HepG2 (cell line): ENCODE data around the gene APOC3. TPM values are rescaled to one million over a fixed set of nuclear protein-coding genes. Genes with fewer than 3 reads are reported as not detected.

ENCODE experiments used
- CBFB ChIP-seq: sonication (generic); formaldehyde crosslinking; IDR thresholded peaks from 2 replicates; pipeline ENCODE4 v1.4.0; 2020; ENCODE audit warnings: missing genetic modification reagents
- FOXK2 ChIP-seq: fragments of 450-650 bp; IDR thresholded peaks from 2 replicates; pipeline ENCODE4 v1.6.1; 2016
- FOXP1 ChIP-seq, 2 experiments: fragments of 450-650 bp in 1 of 2; IDR thresholded peaks; 2 replicates each; pipeline ENCODE4 v1.6.1; 2017 to 2018; ENCODE audit warnings: antibody characterized with exemption in 1 of 2
- PRDM10 ChIP-seq: sonication (generic); formaldehyde crosslinking; IDR thresholded peaks from 2 replicates; pipeline ENCODE4 v1.4.0; 2020; ENCODE audit warnings: low read depth, missing genetic modification reagents
- ZBTB7B ChIP-seq: sonication (generic); formaldehyde crosslinking; IDR thresholded peaks from 2 replicates; pipeline ENCODE4 v1.4.0; 2020; ENCODE audit warnings: missing genetic modification reagents
- ZNF234 ChIP-seq: sonication (generic); formaldehyde crosslinking; conservative IDR thresholded peaks from 2 replicates; pipeline ENCODE4 v1.5.1; 2020; ENCODE audit warnings: mild to moderate bottlenecking, missing genetic modification reagents
- ZNF382 ChIP-seq: sonication (generic); formaldehyde crosslinking; IDR thresholded peaks from 2 replicates; pipeline ENCODE4 v1.5.0; 2020; ENCODE audit warnings: missing genetic modification reagents, mild to moderate bottlenecking, borderline replicate concordance
- ZNF546 ChIP-seq: sonication (generic); formaldehyde crosslinking; conservative IDR thresholded peaks from 2 replicates; pipeline ENCODE4 v1.8.1; 2023; ENCODE audit warnings: mild to moderate bottlenecking, missing genetic modification reagents
- ZNF772 ChIP-seq: sonication (generic); formaldehyde crosslinking; IDR thresholded peaks from 2 replicates; pipeline ENCODE4 v1.5.0; 2020; ENCODE audit warnings: mild to moderate bottlenecking, missing genetic modification reagents
- polyA plus RNA-seq, 8 experiments: library from polyadenylated mRNA; depleted of rRNA in 3 of 8; stranded (reverse) in 7 of 8; unstranded in 1 of 8; fragments of >200 nt; fragmentation: Illumina TruSeq in 4 of 8; extraction: Trizol in 4 of 8; gene quantifications; 2 replicates each; pipeline versions ENCODE4 v1.2.1 to v1.2.3, GENCODE V29; 2011 to 2016; ENCODE audit warnings: low read depth in 4 of 8, missing spikeins in 1 of 8, mixed read lengths in 1 of 8; ENCODE audit not compliant: insufficient read depth in 1 of 8
- total RNA-seq, 5 experiments: library from RNA; depleted of rRNA; stranded (reverse); fragments of >200 nt; fragmentation: Illumina TruSeq; extraction: Trizol; gene quantifications; 2 replicates each; pipeline ENCODE4 v1.2.3, GENCODE V29; 2016; ENCODE audit warnings: low read depth in 1 of 5
- TF ChIP-seq, protein P1 (sequence below): IDR thresholded peaks from 2 replicates; pipeline ENCODE4 v1.6.1; 2016; ENCODE audit warnings: low read depth, missing genetic modification reagents, missing compliant biosample characterization
- TF ChIP-seq, protein P2 (sequence below): sonication (generic); formaldehyde crosslinking; IDR thresholded peaks from 2 replicates; pipeline ENCODE4 v1.4.0; 2020; ENCODE audit warnings: mild to moderate bottlenecking, missing genetic modification reagents
- TF ChIP-seq, protein P3 (sequence below): sonication (generic); formaldehyde crosslinking; conservative IDR thresholded peaks from 2 replicates; pipeline ENCODE4 v1.4.0; 2020; ENCODE audit warnings: mild to moderate bottlenecking, missing genetic modification reagents, moderate library complexity

The APOC3 gene
- total and polyA plus RNA-seq, 2 of the 13 experiments (the other 11 are each of a cell fraction or from before 2014, with no cell fraction given) = 314 to 687 TPM

DNA sequence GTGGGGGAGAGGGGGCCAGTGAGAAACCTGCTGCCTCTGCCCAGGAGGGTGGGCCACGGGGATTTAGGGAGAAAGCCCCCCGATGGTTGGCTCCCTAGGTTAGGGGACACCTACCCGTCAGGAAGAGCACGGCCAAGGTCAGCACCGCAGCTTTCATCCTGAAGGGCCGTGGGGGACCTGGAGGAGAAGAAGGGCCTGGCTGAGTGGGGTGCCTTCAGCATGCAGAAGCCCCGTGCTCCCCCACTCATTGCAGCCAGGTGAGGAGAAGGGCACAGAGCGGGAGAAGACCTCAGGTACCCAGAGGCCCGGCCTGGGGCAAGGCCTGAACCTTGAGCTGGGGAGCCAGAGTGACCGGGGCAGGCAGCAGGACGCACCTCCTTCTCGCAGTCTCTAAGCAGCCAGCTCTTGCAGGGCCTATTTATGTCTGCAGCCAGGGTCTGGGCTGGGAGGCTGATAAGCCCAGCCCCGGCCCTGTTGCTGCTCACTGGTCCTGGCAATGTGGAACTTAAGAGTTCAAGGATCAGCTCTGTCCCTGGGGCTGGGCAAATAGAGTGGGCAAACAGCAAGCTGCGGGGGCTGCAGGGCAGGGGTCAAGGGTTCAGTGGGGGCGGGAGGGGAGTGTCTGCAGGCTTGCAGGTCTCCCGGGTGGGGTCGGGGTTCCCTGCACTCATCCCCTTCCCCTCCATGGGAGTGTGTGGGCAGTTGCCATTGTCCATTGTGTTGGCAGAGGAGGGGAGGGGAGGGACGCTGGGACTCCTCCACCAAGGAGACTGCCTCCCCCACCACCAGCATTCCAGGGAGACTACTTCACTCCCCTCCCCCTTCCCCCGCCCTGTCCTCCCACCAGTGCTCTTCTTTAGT, 7.8 kb downstream of the APOC3 start, which contains the start of gene APOA1 (continued):
- no peak for TF ChIP-seq FOXP1 (IDR thresholded peaks at IDR 0.05)
- TF ChIP-seq FOXP1 (CRISPR knock-in tag; IDR thresholded peaks at IDR 0.05) = peak; percentile 68
- peak; percentile 72; the same call in 1 of the 2 replicates for TF ChIP-seq ZNF772
- TF ChIP-seq, protein P1, sequence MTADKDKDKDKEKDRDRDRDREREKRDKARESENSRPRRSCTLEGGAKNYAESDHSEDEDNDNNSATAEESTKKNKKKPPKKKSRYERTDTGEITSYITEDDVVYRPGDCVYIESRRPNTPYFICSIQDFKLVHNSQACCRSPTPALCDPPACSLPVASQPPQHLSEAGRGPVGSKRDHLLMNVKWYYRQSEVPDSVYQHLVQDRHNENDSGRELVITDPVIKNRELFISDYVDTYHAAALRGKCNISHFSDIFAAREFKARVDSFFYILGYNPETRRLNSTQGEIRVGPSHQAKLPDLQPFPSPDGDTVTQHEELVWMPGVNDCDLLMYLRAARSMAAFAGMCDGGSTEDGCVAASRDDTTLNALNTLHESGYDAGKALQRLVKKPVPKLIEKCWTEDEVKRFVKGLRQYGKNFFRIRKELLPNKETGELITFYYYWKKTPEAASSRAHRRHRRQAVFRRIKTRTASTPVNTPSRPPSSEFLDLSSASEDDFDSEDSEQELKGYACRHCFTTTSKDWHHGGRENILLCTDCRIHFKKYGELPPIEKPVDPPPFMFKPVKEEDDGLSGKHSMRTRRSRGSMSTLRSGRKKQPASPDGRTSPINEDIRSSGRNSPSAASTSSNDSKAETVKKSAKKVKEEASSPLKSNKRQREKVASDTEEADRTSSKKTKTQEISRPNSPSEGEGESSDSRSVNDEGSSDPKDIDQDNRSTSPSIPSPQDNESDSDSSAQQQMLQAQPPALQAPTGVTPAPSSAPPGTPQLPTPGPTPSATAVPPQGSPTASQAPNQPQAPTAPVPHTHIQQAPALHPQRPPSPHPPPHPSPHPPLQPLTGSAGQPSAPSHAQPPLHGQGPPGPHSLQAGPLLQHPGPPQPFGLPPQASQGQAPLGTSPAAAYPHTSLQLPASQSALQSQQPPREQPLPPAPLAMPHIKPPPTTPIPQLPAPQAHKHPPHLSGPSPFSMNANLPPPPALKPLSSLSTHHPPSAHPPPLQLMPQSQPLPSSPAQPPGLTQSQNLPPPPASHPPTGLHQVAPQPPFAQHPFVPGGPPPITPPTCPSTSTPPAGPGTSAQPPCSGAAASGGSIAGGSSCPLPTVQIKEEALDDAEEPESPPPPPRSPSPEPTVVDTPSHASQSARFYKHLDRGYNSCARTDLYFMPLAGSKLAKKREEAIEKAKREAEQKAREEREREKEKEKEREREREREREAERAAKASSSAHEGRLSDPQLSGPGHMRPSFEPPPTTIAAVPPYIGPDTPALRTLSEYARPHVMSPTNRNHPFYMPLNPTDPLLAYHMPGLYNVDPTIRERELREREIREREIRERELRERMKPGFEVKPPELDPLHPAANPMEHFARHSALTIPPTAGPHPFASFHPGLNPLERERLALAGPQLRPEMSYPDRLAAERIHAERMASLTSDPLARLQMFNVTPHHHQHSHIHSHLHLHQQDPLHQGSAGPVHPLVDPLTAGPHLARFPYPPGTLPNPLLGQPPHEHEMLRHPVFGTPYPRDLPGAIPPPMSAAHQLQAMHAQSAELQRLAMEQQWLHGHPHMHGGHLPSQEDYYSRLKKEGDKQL (CRISPR knock-in tag) = peak; percentile 80
- peak; percentile 98 for TF ChIP-seq ZBTB7B
- TF ChIP-seq ZNF234 = no peak
- TF ChIP-seq, protein P2, sequence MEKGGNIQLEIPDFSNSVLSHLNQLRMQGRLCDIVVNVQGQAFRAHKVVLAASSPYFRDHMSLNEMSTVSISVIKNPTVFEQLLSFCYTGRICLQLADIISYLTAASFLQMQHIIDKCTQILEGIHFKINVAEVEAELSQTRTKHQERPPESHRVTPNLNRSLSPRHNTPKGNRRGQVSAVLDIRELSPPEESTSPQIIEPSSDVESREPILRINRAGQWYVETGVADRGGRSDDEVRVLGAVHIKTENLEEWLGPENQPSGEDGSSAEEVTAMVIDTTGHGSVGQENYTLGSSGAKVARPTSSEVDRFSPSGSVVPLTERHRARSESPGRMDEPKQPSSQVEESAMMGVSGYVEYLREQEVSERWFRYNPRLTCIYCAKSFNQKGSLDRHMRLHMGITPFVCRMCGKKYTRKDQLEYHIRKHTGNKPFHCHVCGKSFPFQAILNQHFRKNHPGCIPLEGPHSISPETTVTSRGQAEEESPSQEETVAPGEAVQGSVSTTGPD (CRISPR knock-in tag) = no peak
- TF ChIP-seq ZNF382 (CRISPR knock-in tag) = no peak
- peak; percentile 42; the same call in 1 of the 2 replicates for TF ChIP-seq CBFB (CRISPR knock-in tag)
- no peak for TF ChIP-seq ZNF546 (CRISPR knock-in tag)
- TF ChIP-seq, protein P3, sequence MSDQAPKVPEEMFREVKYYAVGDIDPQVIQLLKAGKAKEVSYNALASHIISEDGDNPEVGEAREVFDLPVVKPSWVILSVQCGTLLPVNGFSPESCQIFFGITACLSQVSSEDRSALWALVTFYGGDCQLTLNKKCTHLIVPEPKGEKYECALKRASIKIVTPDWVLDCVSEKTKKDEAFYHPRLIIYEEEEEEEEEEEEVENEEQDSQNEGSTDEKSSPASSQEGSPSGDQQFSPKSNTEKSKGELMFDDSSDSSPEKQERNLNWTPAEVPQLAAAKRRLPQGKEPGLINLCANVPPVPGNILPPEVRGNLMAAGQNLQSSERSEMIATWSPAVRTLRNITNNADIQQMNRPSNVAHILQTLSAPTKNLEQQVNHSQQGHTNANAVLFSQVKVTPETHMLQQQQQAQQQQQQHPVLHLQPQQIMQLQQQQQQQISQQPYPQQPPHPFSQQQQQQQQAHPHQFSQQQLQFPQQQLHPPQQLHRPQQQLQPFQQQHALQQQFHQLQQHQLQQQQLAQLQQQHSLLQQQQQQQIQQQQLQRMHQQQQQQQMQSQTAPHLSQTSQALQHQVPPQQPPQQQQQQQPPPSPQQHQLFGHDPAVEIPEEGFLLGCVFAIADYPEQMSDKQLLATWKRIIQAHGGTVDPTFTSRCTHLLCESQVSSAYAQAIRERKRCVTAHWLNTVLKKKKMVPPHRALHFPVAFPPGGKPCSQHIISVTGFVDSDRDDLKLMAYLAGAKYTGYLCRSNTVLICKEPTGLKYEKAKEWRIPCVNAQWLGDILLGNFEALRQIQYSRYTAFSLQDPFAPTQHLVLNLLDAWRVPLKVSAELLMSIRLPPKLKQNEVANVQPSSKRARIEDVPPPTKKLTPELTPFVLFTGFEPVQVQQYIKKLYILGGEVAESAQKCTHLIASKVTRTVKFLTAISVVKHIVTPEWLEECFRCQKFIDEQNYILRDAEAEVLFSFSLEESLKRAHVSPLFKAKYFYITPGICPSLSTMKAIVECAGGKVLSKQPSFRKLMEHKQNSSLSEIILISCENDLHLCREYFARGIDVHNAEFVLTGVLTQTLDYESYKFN = peak; percentile 99
- peak; percentile 89 for TF ChIP-seq FOXK2
- peak; percentile 75; the same call in 1 of the 2 replicates for TF ChIP-seq PRDM10
